NB4 (cell line): Measurements from ENCODE around the gene C19orf73.

Experiments
- DNase-seq: peaks from one replicate; pipeline ENCODE4 v3.0.0; 2010; ENCODE audit warnings: low read depth
- H3K4me3 ChIP-seq: one replicate; pipeline ENCODE4 v1.5.1; 2011; ENCODE audit warnings: mild to moderate bottlenecking, low read depth, low read length, moderate library complexity
- MYC ChIP-seq: IDR thresholded peaks from 2 replicates; pipeline ENCODE4 v1.6.1; 2011; ENCODE audit warnings: low read depth, low read length
- POLR2A ChIP-seq: IDR thresholded peaks from 2 replicates; pipeline ENCODE4 v1.6.1; 2011; ENCODE audit warnings: mild to moderate bottlenecking; ENCODE audit not compliant: insufficient read length; ENCODE audit errors: extremely low read depth
- TF ChIP-seq, protein P1 (sequence below): IDR thresholded peaks from one replicate; pipeline ENCODE4 v1.5.1; 2012; ENCODE audit warnings: low read depth, low read length
- TF ChIP-seq, protein P2 (sequence below): IDR thresholded peaks from 2 replicates; pipeline ENCODE4 v1.6.1; 2011; ENCODE audit warnings: low read depth, low read length

Gene C19orf73

DNA sequence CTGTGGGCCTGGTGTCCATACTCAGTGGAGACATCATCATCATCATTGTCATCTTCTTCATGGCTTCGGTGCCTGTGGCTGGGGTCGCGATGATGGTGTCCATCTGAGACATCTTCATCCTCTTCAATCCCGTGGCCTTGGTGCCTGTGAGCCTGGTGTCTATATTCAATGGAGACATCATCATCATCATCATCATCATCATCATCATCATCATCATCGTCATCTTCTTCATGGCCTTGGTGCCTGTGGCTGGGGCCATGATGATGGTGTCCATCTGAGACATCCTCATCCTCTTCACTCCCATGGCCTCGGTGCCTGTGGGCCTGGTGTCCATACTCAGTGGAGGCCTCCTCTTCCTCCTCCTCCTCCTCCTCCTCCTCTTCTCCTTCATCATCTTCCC, 35.3 kb upstream of the C19orf73 start:
- no peak overlapping the region for H3K4me3 ChIP-seq
- DNase-seq = no peak
- TF ChIP-seq POLR2A = no peak
- TF ChIP-seq, protein P1, sequence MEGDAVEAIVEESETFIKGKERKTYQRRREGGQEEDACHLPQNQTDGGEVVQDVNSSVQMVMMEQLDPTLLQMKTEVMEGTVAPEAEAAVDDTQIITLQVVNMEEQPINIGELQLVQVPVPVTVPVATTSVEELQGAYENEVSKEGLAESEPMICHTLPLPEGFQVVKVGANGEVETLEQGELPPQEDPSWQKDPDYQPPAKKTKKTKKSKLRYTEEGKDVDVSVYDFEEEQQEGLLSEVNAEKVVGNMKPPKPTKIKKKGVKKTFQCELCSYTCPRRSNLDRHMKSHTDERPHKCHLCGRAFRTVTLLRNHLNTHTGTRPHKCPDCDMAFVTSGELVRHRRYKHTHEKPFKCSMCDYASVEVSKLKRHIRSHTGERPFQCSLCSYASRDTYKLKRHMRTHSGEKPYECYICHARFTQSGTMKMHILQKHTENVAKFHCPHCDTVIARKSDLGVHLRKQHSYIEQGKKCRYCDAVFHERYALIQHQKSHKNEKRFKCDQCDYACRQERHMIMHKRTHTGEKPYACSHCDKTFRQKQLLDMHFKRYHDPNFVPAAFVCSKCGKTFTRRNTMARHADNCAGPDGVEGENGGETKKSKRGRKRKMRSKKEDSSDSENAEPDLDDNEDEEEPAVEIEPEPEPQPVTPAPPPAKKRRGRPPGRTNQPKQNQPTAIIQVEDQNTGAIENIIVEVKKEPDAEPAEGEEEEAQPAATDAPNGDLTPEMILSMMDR = no peak

DNA sequence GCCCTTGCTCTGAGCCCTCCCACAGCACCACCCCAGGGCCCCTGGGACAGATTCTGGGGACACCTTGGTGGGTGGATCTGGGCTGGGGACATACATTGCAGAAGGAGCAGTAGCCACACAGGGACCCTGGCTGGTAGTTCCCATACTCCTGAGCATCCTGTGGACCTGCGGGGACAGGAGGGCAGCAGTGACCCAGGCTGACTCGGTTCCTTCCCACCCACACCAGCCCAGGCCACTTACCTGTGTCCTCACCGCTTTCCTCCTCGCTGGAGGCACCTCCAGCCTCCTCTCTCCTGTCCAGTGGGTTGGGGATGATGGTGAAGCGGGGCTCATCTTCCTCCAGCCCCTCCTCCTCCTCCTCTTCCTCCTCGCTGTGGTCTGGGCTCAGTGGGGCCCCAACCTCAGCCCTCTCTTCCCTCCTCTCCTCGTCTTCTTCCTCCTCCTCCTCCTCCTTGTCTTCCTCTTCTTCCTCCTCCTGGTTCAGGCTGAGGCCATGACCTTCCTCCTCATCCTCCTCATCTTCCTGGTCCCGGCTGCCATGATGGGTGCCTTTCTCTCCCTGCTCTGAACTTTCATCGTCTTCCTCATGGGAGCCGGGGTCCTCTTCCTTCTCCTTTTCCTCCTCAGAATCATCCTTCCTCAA, 34.3 kb upstream of the C19orf73 start:
- DNase-seq = no peak
- TF ChIP-seq, protein P2, sequence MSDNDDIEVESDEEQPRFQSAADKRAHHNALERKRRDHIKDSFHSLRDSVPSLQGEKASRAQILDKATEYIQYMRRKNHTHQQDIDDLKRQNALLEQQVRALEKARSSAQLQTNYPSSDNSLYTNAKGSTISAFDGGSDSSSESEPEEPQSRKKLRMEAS = no peak
- TF ChIP-seq POLR2A = no peak
- TF ChIP-seq, protein P1 = no peak
- no peak for TF ChIP-seq MYC
- no peak overlapping the region for H3K4me3 ChIP-seq

DNA sequence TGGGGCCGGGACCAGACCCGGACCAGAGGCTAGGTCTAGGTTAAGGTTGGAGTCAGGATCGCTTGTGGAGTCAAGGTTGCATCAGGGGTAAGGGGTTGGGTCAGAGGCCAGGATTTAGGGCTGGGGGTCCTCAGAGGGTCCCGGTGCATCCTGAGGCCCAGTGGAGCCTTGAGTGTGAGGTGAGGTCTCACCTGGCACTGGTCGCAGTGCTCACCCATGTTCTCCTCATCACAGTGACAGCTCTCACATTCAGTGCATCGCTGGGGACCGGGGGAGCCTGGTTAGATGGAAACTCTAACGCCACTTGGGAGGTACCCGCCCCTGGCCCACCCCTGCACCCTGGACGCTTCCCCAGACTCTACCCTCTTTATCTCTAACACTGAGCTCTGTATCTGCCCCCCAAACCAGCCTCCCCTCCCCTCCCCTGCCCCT, 33.2 kb upstream of the C19orf73 start:
- H3K4me3 ChIP-seq = no peak overlapping the region
- DNase-seq = no peak
- TF ChIP-seq, protein P2 = no peak
- TF ChIP-seq POLR2A = no peak
- TF ChIP-seq, protein P1 = no peak
- TF ChIP-seq MYC = no peak

DNA sequence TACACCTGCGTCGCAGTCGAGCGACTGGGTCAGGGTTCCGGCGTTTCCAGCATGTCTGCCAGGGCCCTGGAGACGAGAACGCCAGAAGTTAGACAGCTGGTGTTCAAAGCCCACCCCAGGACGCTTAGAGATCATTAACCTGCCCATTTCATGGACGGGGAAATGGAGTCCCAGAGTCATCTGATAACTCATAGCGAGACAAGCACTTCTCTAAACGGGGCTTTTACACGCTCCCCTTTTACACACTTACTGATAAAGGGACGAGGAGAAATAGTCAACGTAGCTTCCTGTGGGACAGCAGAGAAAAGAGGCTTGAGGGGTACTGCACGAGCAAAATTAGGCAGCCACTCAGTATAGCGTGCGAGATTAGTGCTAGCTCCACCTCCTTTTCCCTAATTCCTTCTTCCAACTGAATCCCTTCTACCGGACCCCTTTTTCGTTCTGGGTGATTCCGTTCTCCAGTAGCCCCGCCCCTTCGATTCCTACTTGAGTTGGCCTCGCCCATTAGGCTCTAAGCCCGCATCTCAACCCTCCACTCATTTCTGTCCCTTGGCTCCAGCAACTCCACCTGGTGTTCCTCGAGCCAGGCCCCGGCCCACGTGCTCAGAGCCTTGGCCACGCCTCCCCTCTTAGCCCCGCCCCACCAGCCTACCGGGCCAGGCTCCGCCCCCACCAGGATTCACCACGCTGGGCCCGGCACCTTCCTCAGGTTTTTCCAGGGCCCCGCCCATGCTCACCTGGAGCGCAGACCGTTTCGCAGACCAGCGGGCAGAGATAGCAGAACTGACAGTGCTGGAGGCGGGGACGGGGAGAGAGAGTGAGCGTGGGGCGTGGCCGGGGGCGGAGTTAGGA, 32.5 kb upstream of the C19orf73 start:
- TF ChIP-seq, protein P1 = no peak
- TF ChIP-seq, protein P2 = peak; percentile 74
- peak; percentile 46 for TF ChIP-seq MYC
- no peak for TF ChIP-seq POLR2A
- peak; percentile 35 for DNase-seq

DNA sequence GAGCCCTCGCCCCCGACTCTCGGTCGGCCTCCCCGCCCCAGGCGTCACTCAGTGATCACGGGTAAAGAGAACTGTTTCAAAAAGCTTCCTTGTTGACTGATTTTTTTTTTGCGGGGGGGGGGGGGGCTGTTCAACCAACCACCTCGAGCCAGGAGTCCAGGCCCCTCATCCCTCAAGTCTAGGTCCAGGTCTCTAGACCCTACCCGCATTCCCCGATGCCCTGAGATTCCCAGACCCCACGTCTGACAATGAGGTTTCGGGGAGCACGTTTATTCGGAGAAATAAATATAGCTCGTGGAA, 32.0 kb upstream of the C19orf73 start:
- no peak for DNase-seq
- TF ChIP-seq, protein P1 = no peak
- TF ChIP-seq MYC = 0 out of 2 replicates have a peak, but pooled peaks have one; percentile 1
- H3K4me3 ChIP-seq = no peak overlapping the region

More for the DNA sequence above, 32.5 kb upstream of the C19orf73 start:
- H3K4me3 ChIP-seq = no peak overlapping the region
